Measurements from ENCODE around the gene STYXL1.
"Not testable (repeated sequence)": the region's sequence is repeated elsewhere in the genome, so short reads cannot be mapped to it uniquely, and the experiment has no call there.

The STYXL1 gene

GRCh38 chr7:76022026-76022780 is 25.6 kb downstream of the STYXL1 start:
- Histone ChIP-seq H3K27me3 (ENCODE audit: control insufficient read depth in 1 of 2, insufficient read depth in 2 of 2, low read length in 2 of 2) (no peaks in the 10 kb centered on the region), H3K4me1 (ENCODE audit: insufficient read depth, low read length) (no peaks in the 10 kb centered on the region), H3K27ac (ENCODE audit: low read depth, low read length) (no peak overlapping the region), H3K36me3 (ENCODE audit: insufficient read depth, low read length) (peaks cover 11% of the 10 kb centered on the region), H3K9me3 (ENCODE audit: low read length) (no peaks in the 10 kb centered on the region), H3K9ac (ENCODE audit: low read length) (no peak overlapping the region), H3K4me3 (ENCODE audit: low read depth in 1 of 2, low read length in 2 of 2) (no peak overlapping the region)

DNA sequence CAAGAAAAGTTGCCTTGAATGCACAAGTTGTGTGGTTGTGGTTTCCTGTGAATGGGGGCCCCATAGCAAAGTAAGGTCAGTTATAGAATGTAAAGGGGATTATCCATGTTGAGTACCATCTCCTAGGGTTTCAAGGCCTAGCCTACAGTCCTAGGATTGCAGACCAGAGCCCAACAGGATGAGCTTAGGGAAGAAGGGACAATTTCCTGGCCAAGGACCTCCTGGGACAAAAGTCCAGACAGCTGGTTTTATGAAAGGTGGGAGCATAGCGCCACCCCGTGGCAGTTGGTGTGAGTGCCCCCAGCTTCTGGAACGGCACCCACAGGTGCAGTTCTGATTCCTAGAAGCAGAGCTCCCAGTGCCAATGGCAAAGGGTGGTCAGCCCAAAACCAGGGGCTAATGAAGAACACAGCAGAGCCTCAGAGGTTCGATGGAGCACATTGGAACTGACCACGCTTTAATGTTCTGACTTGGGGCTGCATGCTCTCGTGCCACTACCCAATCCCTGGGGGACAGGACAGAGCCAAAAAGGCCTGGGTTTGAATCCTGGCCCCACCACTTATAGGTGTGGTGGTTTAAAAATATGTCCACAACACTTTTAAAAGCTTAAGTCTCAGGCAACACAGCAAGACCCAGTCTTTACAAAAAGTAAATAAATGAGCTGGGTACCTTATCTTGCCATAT is 27.6 kb downstream of the STYXL1 start:
- H3K27ac ChIP-seq (ENCODE audit: low read depth, low read length), result no peak overlapping the region
- no peak overlapping the region for H3K9ac ChIP-seq (ENCODE audit: low read length)
- H3K4me1 ChIP-seq (ENCODE audit: insufficient read depth, low read length), result no peaks in the 10 kb centered on the region
- no peaks in the 10 kb centered on the region for H3K9me3 ChIP-seq (ENCODE audit: low read length)
- H3K36me3 ChIP-seq (ENCODE audit: insufficient read depth, low read length), result peaks cover 11% of the 10 kb centered on the region
- no peak overlapping the region for H3K4me3 ChIP-seq (ENCODE audit: low read depth in 1 of 2, low read length in 2 of 2)
- no peaks in the 10 kb centered on the region for H3K27me3 ChIP-seq (ENCODE audit: control insufficient read depth in 1 of 2, insufficient read depth in 2 of 2, low read length in 2 of 2)

- H3K36me3 ChIP-seq (ENCODE audit: insufficient read depth, low read length), result peaks cover 13% of the 10 kb centered on the region
- not testable (repeated sequence) for H3K9ac ChIP-seq (ENCODE audit: low read length); H3K27ac ChIP-seq (ENCODE audit: low read depth, low read length); H3K4me1 ChIP-seq (ENCODE audit: insufficient read depth, low read length); H3K9me3 ChIP-seq (ENCODE audit: low read length); H3K4me3 ChIP-seq (ENCODE audit: low read depth in 1 of 2, low read length in 2 of 2); H3K27me3 ChIP-seq (ENCODE audit: control insufficient read depth in 1 of 2, insufficient read depth in 2 of 2, low read length in 2 of 2)
Observed at GRCh38 chr7:76018520-76018919, 29.3 kb downstream of the STYXL1 start.

DNA sequence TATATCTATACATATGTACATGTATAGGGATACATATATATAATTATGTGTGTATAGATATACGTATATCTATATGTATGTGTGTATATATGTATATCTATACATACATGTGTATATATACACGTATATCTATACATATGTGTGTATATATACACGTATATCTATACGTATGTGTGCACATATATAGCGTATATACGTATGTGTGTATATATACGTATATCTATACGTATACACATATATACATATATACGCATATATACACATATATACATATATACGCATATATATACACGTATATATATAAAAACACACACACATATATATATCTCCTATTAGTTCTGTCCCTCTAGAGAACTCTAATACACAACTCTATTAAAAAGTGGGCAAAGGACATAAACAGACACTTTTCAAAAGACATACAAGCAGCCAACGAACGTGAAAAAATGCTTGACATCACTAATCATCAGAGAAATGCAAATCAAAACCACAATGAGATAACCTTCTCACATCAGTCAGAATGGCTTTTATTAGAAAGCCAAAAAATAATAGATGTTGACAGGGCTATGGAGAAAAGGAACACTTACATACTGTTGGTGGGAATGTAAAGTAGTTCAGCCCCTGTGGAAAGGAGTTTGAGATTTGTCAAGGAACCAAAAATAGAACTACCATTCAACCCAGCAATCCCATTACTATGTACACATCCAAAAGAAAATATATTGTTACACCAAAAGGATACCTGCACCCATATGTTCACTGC is 31.4 kb downstream of the STYXL1 start:
- no peak overlapping the region for H3K9ac ChIP-seq (ENCODE audit: low read length)
- peaks cover 6% of the 10 kb centered on the region for H3K36me3 ChIP-seq (ENCODE audit: insufficient read depth, low read length)
- no peaks in the 10 kb centered on the region for H3K27me3 ChIP-seq (ENCODE audit: control insufficient read depth in 1 of 2, insufficient read depth in 2 of 2, low read length in 2 of 2)
- peaks cover 6% of the 10 kb centered on the region for H3K4me1 ChIP-seq (ENCODE audit: insufficient read depth, low read length)
- no peaks in the 10 kb centered on the region for H3K9me3 ChIP-seq (ENCODE audit: low read length)
- H3K4me3 ChIP-seq (ENCODE audit: low read depth in 1 of 2, low read length in 2 of 2), result no peak overlapping the region
- no peak overlapping the region for H3K27ac ChIP-seq (ENCODE audit: low read depth, low read length)

DNA sequence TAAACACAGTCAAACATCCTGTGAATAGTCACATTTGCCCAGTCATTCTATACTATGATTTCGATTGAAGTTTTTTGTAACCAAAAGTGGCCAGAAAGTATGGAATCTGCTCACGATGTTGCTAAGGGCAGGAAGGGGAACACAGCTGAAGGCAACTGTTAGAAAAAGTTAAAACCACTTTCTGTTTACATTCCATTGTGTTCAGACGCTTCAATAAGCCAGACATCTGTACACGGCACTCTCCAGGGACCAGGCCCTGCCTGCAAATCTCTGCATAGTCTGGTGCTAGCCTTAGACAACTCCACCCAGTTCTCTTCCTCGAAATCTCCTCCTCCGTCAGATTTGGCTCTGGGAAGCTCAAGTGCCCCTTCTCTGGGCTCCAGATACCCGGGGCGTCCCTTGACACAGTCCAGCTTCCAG is 36.3 kb downstream of the STYXL1 start:
- peak overlapping the region; percentile 75 for H3K27ac ChIP-seq (ENCODE audit: low read depth, low read length)
- H3K4me1 ChIP-seq (ENCODE audit: insufficient read depth, low read length), result peaks cover 11% of the 10 kb centered on the region
- peaks cover 5% of the 10 kb centered on the region for H3K36me3 ChIP-seq (ENCODE audit: insufficient read depth, low read length)
- no peaks in the 10 kb centered on the region for H3K27me3 ChIP-seq (ENCODE audit: control insufficient read depth in 1 of 2, insufficient read depth in 2 of 2, low read length in 2 of 2)
- no peak overlapping the region for H3K4me3 ChIP-seq (ENCODE audit: low read depth in 1 of 2, low read length in 2 of 2)
- H3K9me3 ChIP-seq (ENCODE audit: low read length), result no peaks in the 10 kb centered on the region
- H3K9ac ChIP-seq (ENCODE audit: low read length), result no peak overlapping the region

DNA sequence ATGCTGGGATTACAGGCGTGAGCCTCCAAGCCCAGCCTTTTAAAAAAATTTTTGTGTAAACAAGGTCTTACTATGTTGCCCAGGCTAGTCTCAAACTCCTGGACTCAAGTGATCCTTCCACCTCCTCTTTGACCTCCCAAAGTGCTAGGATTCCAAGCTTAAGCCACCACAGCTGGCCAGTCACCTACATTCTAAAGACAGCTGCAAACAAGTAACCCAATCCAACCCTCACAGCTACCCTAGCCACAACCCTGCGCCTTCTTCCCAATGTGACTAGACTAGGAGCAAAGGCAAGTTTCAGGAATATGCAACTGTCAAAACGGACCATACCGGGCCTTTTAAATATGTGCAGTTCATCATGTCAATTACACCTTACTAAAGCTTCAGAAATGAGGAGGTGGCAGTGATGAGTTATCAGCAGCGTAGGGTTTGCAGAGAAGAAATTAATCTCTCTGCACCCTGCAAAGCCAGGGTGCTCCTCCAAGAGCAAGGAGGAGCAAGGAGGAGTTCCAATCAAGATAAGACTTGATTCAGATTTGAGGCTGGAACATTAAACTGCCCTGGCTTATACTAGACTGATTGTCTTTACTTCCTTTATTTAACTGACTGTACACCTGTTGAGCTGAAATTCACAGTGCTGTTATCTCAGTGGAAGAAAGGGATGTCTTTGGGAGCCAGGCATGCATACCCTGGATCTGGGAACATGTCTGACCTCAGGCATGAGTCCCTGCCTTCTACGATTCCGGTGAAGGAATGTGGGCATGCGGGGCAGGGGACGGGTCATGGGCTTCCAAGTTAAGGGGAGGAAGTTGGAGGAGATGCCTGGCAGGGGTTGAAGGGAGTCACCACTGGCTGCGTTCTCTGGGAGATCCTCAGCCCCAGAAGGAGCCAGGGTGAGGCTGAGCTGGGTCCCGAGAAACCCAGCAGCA is 37.9 kb downstream of the STYXL1 start:
- Histone ChIP-seq H3K4me3 (ENCODE audit: low read depth in 1 of 2, low read length in 2 of 2) (no peak overlapping the region), H3K9ac (ENCODE audit: low read length) (no peak overlapping the region), H3K27me3 (ENCODE audit: control insufficient read depth in 1 of 2, insufficient read depth in 2 of 2, low read length in 2 of 2) (no peaks in the 10 kb centered on the region), H3K4me1 (ENCODE audit: insufficient read depth, low read length) (peaks cover 11% of the 10 kb centered on the region), H3K27ac (ENCODE audit: low read depth, low read length) (no peak overlapping the region), H3K36me3 (ENCODE audit: insufficient read depth, low read length) (peaks cover 5% of the 10 kb centered on the region), H3K9me3 (ENCODE audit: low read length) (no peaks in the 10 kb centered on the region)

DNA sequence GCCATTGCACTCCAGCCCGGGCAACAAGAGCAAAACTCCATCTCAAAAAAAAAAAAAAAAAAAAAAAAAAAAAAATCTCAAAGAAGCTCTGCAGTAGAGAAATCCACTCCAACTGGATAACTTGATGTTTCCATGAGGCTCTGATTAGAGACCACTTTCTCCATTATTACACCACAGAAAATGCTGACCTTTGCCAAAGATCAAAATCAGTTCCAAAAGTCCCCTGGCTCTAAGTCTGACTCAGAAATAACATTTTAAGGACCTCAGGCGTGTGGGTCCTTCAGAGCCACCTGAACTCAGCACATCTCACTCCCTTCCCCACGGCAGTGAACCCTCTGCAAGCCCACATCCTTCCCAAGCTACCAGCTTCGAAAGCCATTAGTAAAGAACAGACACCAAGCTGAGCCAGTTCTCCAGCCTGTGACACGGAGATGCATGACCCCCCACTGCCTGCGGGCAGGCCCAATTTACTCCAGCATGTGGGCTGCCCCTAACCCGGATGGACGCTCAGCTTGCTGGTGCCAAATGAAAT is 39.6 kb downstream of the STYXL1 start:
- no peak overlapping the region for H3K27ac ChIP-seq (ENCODE audit: low read depth, low read length)

DNA sequence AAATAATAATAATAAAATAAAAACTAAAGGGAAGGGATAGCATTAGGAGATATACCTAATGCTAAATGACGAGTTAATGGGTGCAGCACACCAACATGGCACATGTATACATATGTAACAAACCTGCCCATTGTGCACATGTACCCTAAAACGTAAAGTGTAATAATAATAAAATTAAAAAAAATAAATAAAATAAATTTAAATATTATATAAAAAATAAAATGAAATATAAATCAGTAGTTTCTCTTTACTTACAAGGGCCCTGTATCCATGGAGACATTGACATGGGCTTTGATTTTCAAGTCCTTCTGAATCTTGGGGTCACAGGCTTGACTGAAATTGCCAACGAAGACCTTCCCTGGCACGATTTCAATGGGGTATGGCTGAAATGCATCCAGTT is 42.8 kb downstream of the STYXL1 start:
- not testable (repeated sequence) for H3K27ac ChIP-seq (ENCODE audit: low read depth, low read length); H3K27me3 ChIP-seq (ENCODE audit: control insufficient read depth in 1 of 2, insufficient read depth in 2 of 2, low read length in 2 of 2); H3K9me3 ChIP-seq (ENCODE audit: low read length); H3K4me3 ChIP-seq (ENCODE audit: low read depth in 1 of 2, low read length in 2 of 2); H3K9ac ChIP-seq (ENCODE audit: low read length); H3K4me1 ChIP-seq (ENCODE audit: insufficient read depth, low read length)
- peaks cover 11% of the 10 kb centered on the region for H3K36me3 ChIP-seq (ENCODE audit: insufficient read depth, low read length)

More for the DNA sequence above, 39.6 kb downstream of the STYXL1 start:
- Histone ChIP-seq H3K36me3 (ENCODE audit: insufficient read depth, low read length) (peaks cover 7% of the 10 kb centered on the region), H3K4me1 (ENCODE audit: insufficient read depth, low read length) (peaks cover 11% of the 10 kb centered on the region), H3K9ac (ENCODE audit: low read length) (no peak overlapping the region), H3K27me3 (ENCODE audit: control insufficient read depth in 1 of 2, insufficient read depth in 2 of 2, low read length in 2 of 2) (no peaks in the 10 kb centered on the region), H3K4me3 (ENCODE audit: low read depth in 1 of 2, low read length in 2 of 2) (no peak overlapping the region), H3K9me3 (ENCODE audit: low read length) (no peaks in the 10 kb centered on the region)

DNA sequence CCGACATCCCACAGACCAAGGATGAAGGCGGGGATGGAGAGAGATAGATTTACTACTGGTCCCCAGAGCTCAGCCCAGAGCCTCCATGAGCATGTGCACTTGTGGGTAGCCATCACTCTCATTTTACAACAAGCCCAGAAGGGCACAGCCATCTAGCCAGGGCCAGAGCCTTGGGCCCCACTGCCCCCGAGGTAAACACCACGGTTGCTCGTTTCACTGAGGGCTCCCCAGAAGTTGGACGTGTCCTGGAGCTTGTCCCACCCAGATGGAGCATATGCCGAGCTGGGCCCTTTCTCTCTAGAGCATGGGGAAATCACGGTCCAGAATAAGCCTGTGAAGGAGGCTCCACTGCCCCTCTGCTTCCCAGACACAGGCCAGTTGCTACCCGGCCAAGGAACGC is 44.4 kb downstream of the STYXL1 start:
- H3K9me3 ChIP-seq (ENCODE audit: low read length), result no peaks in the 10 kb centered on the region
- no peak overlapping the region for H3K27ac ChIP-seq (ENCODE audit: low read depth, low read length)
- no peak overlapping the region for H3K4me3 ChIP-seq (ENCODE audit: low read depth in 1 of 2, low read length in 2 of 2)
- H3K4me1 ChIP-seq (ENCODE audit: insufficient read depth, low read length), result no peaks in the 10 kb centered on the region
- peaks cover 11% of the 10 kb centered on the region for H3K36me3 ChIP-seq (ENCODE audit: insufficient read depth, low read length)
- H3K9ac ChIP-seq (ENCODE audit: low read length), result no peak overlapping the region
- H3K27me3 ChIP-seq (ENCODE audit: control insufficient read depth in 1 of 2, insufficient read depth in 2 of 2, low read length in 2 of 2), result no peaks in the 10 kb centered on the region

DNA sequence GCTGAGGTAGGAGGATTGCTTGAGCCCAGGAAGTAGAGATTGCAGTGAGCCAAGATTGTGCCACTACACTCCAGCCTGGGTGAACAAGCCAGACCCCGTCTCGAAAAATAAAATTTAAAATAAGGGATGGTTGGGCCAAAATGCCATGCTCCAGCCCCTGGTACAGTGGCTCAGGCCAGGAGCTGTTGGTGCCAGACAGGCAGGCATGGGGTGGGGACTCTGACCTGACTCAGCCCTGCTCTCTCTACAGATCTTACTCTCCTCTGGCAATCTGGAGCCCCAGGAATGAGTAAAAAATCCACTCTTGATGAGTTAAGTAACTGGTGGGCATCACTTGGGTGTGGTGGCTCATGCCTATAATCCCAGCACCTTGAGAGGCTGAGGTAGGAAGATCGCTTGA is 45.0 kb downstream of the STYXL1 start:
- Histone ChIP-seq H3K9me3 (ENCODE audit: low read length) (no peaks in the 10 kb centered on the region), H3K27me3 (ENCODE audit: control insufficient read depth in 1 of 2, insufficient read depth in 2 of 2, low read length in 2 of 2) (no peaks in the 10 kb centered on the region), H3K36me3 (ENCODE audit: insufficient read depth, low read length) (peaks cover 11% of the 10 kb centered on the region), H3K4me3 (ENCODE audit: low read depth in 1 of 2, low read length in 2 of 2) (no peak overlapping the region), H3K9ac (ENCODE audit: low read length) (no peak overlapping the region), H3K4me1 (ENCODE audit: insufficient read depth, low read length) (no peaks in the 10 kb centered on the region), H3K27ac (ENCODE audit: low read depth, low read length) (no peak overlapping the region)
